A673 (cell line): Measurements from ENCODE around the gene INPP4B. TPM values are rescaled to one million over a fixed set of nuclear protein-coding genes. Genes with fewer than 3 reads are reported as not detected.

Source experiments
- BruUV-seq: library from RNA; stranded (reverse); fragments of 400-500 nt; replicated peaks from 2 replicates; lab custom pipeline; 2021; lab: Mats Ljungman, UMichigan
- CTCF ChIA-PET: fragments of 300-600 bp; sonication (Branson Sonifier 250); formaldehyde crosslinking; loops from one replicate; lab custom pipeline; 2022; ENCODE audit warnings: antibody characterized with exemption; lab: Charles Lee
- POLR2A ChIA-PET: fragments of 300-600 bp; sonication (Branson Sonifier 250); formaldehyde crosslinking; loops from one replicate; lab custom pipeline; 2022; ENCODE audit warnings: antibody characterized with exemption; ENCODE audit not compliant: low non-redundant PET; lab: Charles Lee
- DNase-seq: peaks from one replicate; pipeline ENCODE4 v3.0.0-alpha.2; 2015; ENCODE audit warnings: low spot score
- H3K27ac ChIP-seq: fragments of 200-600 bp; sonication (generic); 2 replicates; pipeline ENCODE4 v1.5.1; 2016; ENCODE audit warnings: mixed run types, low read depth, mild to moderate bottlenecking, mixed read lengths, antibody characterized with exemption, low read length; ENCODE audit not compliant: poor library complexity, severe bottlenecking
- H3K27me3 ChIP-seq: fragments of 200-600 bp; sonication (generic); replicated peaks from 2 replicates; pipeline ENCODE4 v1.6.1; 2017; ENCODE audit warnings: mixed run types, low read depth, mild to moderate bottlenecking, mixed read lengths, antibody characterized with exemption, low read length; ENCODE audit not compliant: insufficient read depth, poor library complexity
- H3K36me3 ChIP-seq: fragments of 200-600 bp; sonication (generic); 2 replicates; pipeline ENCODE4 v1.6.1; 2016; ENCODE audit warnings: mixed run types, mild to moderate bottlenecking, mixed read lengths, antibody characterized with exemption, low read length; ENCODE audit not compliant: insufficient read depth, poor library complexity, severe bottlenecking
- H3K4me1 ChIP-seq: fragments of 200-600 bp; sonication (generic); 2 replicates; pipeline ENCODE4 v1.6.1; 2017; ENCODE audit warnings: mixed run types, mild to moderate bottlenecking, mixed read lengths, antibody characterized with exemption, low read length; ENCODE audit not compliant: insufficient read depth, poor library complexity, severe bottlenecking
- H3K4me3 ChIP-seq: fragments of 200-600 bp; sonication (generic); 2 replicates; pipeline ENCODE4 v1.5.1; 2016; ENCODE audit warnings: low read depth, mixed run types, mild to moderate bottlenecking, mixed read lengths, low read length; ENCODE audit not compliant: poor library complexity, severe bottlenecking
- H3K9me3 ChIP-seq: fragments of 200-600 bp; sonication (generic); 2 replicates; pipeline ENCODE4 v1.6.1; 2016; ENCODE audit warnings: mixed run types, low read depth, mild to moderate bottlenecking, mixed read lengths, antibody characterized with exemption, low read length; ENCODE audit not compliant: poor library complexity, severe bottlenecking
- CTCF ChIP-seq: fragments of 300-800, 200-600 bp; sonication (generic); conservative IDR thresholded peaks from 2 replicates; pipeline ENCODE4 v1.5.1; 2017; ENCODE audit warnings: low read depth, mild to moderate bottlenecking, antibody characterized with exemption, low read length, moderate library complexity, mixed read lengths
- EZH2 ChIP-seq: fragments of 200-600 bp; sonication (generic); IDR thresholded peaks from 2 replicates; pipeline ENCODE4 v1.6.1; 2017; ENCODE audit warnings: borderline replicate concordance, low read depth, mild to moderate bottlenecking, mixed read lengths, antibody characterized with exemption, low read length; ENCODE audit not compliant: poor library complexity, severe bottlenecking
- intact Hi-C: fragments of 100-400 bp; cut with micrococcal nuclease; formaldehyde crosslinking; loops from one replicate; pipeline ENCODE4 v1.10.0; 2022; ENCODE audit not compliant: unreplicated experiment
- total RNA-seq: library from RNA; stranded (reverse); gene quantifications from 2 replicates; pipeline ENCODE4 v1.2.3, GENCODE V29; 2021

Gene INPP4B
- total RNA-seq, 1 experiment from 2014 or later, result 13.1 TPM

- intact Hi-C loops, result no loop called here
- H3K4me3 ChIP-seq, result no peak overlapping the region
- H3K9me3 ChIP-seq, result no peaks in the 10 kb centered on the region
- ChIA-PET POLR2A (no interaction called here), CTCF (no interaction called here)
- no peaks in the 10 kb centered on the region for H3K4me1 ChIP-seq
- BruUV-seq, result no TSS peak
- no peak for DNase-seq
- no peak for TF ChIP-seq EZH2
- TF ChIP-seq CTCF, result no peak
- no peaks in the 10 kb centered on the region for H3K27me3 ChIP-seq
- no peak overlapping the region for H3K27ac ChIP-seq
- H3K36me3 ChIP-seq, result no peaks in the 10 kb centered on the region
Observed at GRCh38 chr4:142307857-142308256, 538.2 kb downstream of the INPP4B start.

- no peaks in the 10 kb centered on the region for H3K27me3 ChIP-seq
- H3K4me3 ChIP-seq, result no peak overlapping the region
- CTCF ChIA-PET, result no interaction called here
- no TSS peak for BruUV-seq
- H3K9me3 ChIP-seq, result no peaks in the 10 kb centered on the region
- POLR2A ChIA-PET, result no interaction called here
- no peaks in the 10 kb centered on the region for H3K36me3 ChIP-seq
- intact Hi-C loops, result no loop called here
- no peak for DNase-seq
- TF ChIP-seq CTCF (no peak), EZH2 (no peak)
- no peak overlapping the region for H3K27ac ChIP-seq
- H3K4me1 ChIP-seq, result no peaks in the 10 kb centered on the region
Observed at GRCh38 chr4:142297313-142297712, 548.8 kb downstream of the INPP4B start.

- H3K4me3 ChIP-seq, result no peak overlapping the region
- H3K9me3 ChIP-seq, result no peaks in the 10 kb centered on the region
- no peaks in the 10 kb centered on the region for H3K27me3 ChIP-seq
- no peaks in the 10 kb centered on the region for H3K36me3 ChIP-seq
- no peak for DNase-seq
- TF ChIP-seq CTCF, result no peak
- TF ChIP-seq EZH2, result no peak
- BruUV-seq, result no TSS peak
- peaks cover 8% of the 10 kb centered on the region for H3K4me1 ChIP-seq
- CTCF ChIA-PET, result no interaction called here
- H3K27ac ChIP-seq, result no peak overlapping the region
- POLR2A ChIA-PET, result no interaction called here
- intact Hi-C loops, result no loop called here
Observed at GRCh38 chr4:142293536-142293935, 552.6 kb downstream of the INPP4B start.
